Naive thymus-derived CD8-positive, alpha-beta T cell (primary cell): ENCODE measurements around the gene AP2B1. TPM values are rescaled to one million over a fixed set of nuclear protein-coding genes. Genes with fewer than 3 reads are reported as not detected.

ENCODE experiments used
- ATAC-seq, 2 donors: fragments of 150-1000 bp; cut with Tn5 transposase in 1 of 2; sonication (Bioruptor Pico), chemical (Tn5 transposase) in 1 of 2; 1 replicate in 1 of 2; 2 replicates in 1 of 2; pipeline ENCODE4 v1.10.0; 2021; ENCODE audit warnings: mild to moderate bottlenecking in 2 of 2, moderate library complexity in 2 of 2
- POLR2A ChIA-PET: fragments of 350-600 bp; sonication (Branson Sonifier 250); formaldehyde crosslinking; loops from one replicate; lab custom pipeline; 2021; ENCODE audit warnings: antibody characterized with exemption; lab: Charles Lee
- DNase-seq, 10 donors: peaks; one replicate each; pipeline versions ENCODE4 v3.0.0 to v3.0.0-alpha.2; 2020 to 2022
- H3K27ac Mint-ChIP-seq, 10 donors: one replicate each; pipeline ENCODE4 v1.8.0; 2020 to 2022; ENCODE audit warnings: mild to moderate bottlenecking in 10 of 10, mixed read lengths in 10 of 10, moderate library complexity in 4 of 10, inconsistent platforms in 1 of 10
- H3K27me3 Mint-ChIP-seq, 5 donors: one replicate each; pipeline ENCODE4 v1.8.0; 2021 to 2022; ENCODE audit warnings: mixed read lengths in 5 of 5
- H3K36me3 Mint-ChIP-seq, 3 donors: one replicate each; pipeline ENCODE4 v1.8.0; 2020 to 2022; ENCODE audit warnings: mixed read lengths in 3 of 3, mild to moderate bottlenecking in 2 of 3, inconsistent platforms in 1 of 3
- H3K4me1 Mint-ChIP-seq, 4 donors: one replicate each; pipeline ENCODE4 v1.8.0; 2021 to 2022; ENCODE audit warnings: mixed read lengths in 4 of 4
- H3K4me3 Mint-ChIP-seq, 10 donors: one replicate each; pipeline ENCODE4 v1.8.0; 2020 to 2022; ENCODE audit warnings: mild to moderate bottlenecking in 10 of 10, mixed read lengths in 10 of 10, moderate library complexity in 6 of 10, inconsistent platforms in 1 of 10
- H3K9me3 Mint-ChIP-seq, 9 donors: one replicate each; pipeline ENCODE4 v1.8.0; 2020 to 2022; ENCODE audit warnings: mixed read lengths in 9 of 9, mild to moderate bottlenecking in 3 of 9, inconsistent platforms in 1 of 9, moderate library complexity in 1 of 9
- polyA plus RNA-seq, 3 donors: library from polyadenylated mRNA; unstranded; fragments of 300-500 nt; fragmentation: Illumina TruSeq; gene quantifications; one replicate each; pipeline ENCODE4 v1.2.3, GENCODE V29; 2021
- total RNA-seq, 8 experiments: library from RNA in 2 of 8; stranded (reverse) in 2 of 8; gene quantifications; one replicate each; pipeline ENCODE4 v1.2.3 and lab custom pipeline; 2021 to 2026

The AP2B1 gene
- total and polyA plus RNA-seq, 5 experiments from 2014 or later = 50.3 to 150 (median 65.7) TPM

- peak; percentile 66 to 95 (median 88) for DNase-seq
- peaks cover 0 to under 1% (median 0%) of the 10 kb centered on the region in 5 donors for H3K27me3 Mint-ChIP-seq
- peak; percentile 96 to 97 for ATAC-seq
- H3K4me1 Mint-ChIP-seq = peaks cover 10 to 30% (median 26%) of the 10 kb centered on the region in 4 donors
- POLR2A ChIA-PET = interaction anchor here (0.8 to 5.5 kb wide), 28 partner anchors 9 to 489 kb away, joined by 3 to 84 read pairs (median 5); partner anchors contain the start of genes AP2B1, NLE1, SLFN11 and SLFN12L
- peak within 1 kb of the TSS; percentile 98 to 100 (median 99) for H3K27ac Mint-ChIP-seq
- H3K9me3 Mint-ChIP-seq = no peaks in the 10 kb centered on the region
- peaks cover 0 to 17% (median 0%) of the 10 kb centered on the region in 3 donors for H3K36me3 Mint-ChIP-seq
- peak within 1 kb of the TSS; percentile 93 to 100 (median 98) for H3K4me3 Mint-ChIP-seq
These were observed 8.8 kb upstream of the AP2B1 start, which contains the start of gene PEX12 for GRCh38 chr17:35578197-35578928. Gene PEX12 (minus strand): TSS chr17:35578571. CDS start chr17:35578021, 550 bp downstream.

- peaks cover 10 to 30% (median 26%) of the 10 kb centered on the region in 4 donors for H3K4me1 Mint-ChIP-seq
- POLR2A ChIA-PET = interaction anchor here (0.8 to 5.5 kb wide), 25 partner anchors 9 to 490 kb away, joined by 3 to 84 read pairs (median 5); partner anchors contain the start of genes AP2B1, NLE1, SLFN11 and SLFN12L
- peak in 1 of 2 donors; percentile 24 for ATAC-seq
These were observed 8.1 kb upstream of the AP2B1 start for GRCh38 chr17:35578929-35579432.

GRCh38 chr17:35584061-35584460, 3.1 kb upstream of the AP2B1 start:
- no peaks in the 10 kb centered on the region for H3K9me3 Mint-ChIP-seq
- H3K27me3 Mint-ChIP-seq = peaks cover 0 to 2% (median 0%) of the 10 kb centered on the region in 5 donors
- POLR2A ChIA-PET = no interaction called here
- no peak for DNase-seq
- peaks cover 16 to 33% (median 28%) of the 10 kb centered on the region in 4 donors for H3K4me1 Mint-ChIP-seq
- no peak overlapping the region for H3K4me3 Mint-ChIP-seq
- no peaks in the 10 kb centered on the region for H3K36me3 Mint-ChIP-seq
- ATAC-seq = no peak
- no peak overlapping the region for H3K27ac Mint-ChIP-seq

More at GRCh38 chr17:35578929-35579432, 8.1 kb upstream of the AP2B1 start:
- peak in 1 of 10 donors; percentile 16 for DNase-seq
- Mint-ChIP-seq H3K27ac (peak overlapping the region; percentile 98 to 100 (median 99)), H3K27me3 (peaks cover 0 to 1% (median 0%) of the 10 kb centered on the region in 5 donors), H3K9me3 (no peaks in the 10 kb centered on the region), H3K4me3 (peak overlapping the region; percentile 93 to 100 (median 98)), H3K36me3 (peaks cover 0 to 14% (median 0%) of the 10 kb centered on the region in 3 donors)

- H3K4me1 Mint-ChIP-seq = peaks cover 18 to 49% (median 36%) of the 10 kb centered on the region in 4 donors
- H3K4me3 Mint-ChIP-seq = peak overlapping the region; percentile 96 to 100 (median 98)
- H3K9me3 Mint-ChIP-seq = no peaks in the 10 kb centered on the region
- POLR2A ChIA-PET = interaction anchor here (0.8 to 4.7 kb wide), 8 partner anchors 9 to 373 kb away, joined by 3 to 84 read pairs (median 3); partner anchors contain the start of genes PEX12, SLFN14 and SLFN5
- H3K36me3 Mint-ChIP-seq = no peaks in the 10 kb centered on the region
- ATAC-seq (peak in 1 of 2 donors; percentile 9), DNase-seq (no peak)
- peak overlapping the region; percentile 97 to 100 (median 99) for H3K27ac Mint-ChIP-seq
- H3K27me3 Mint-ChIP-seq = peaks cover 0 to 2% (median 0%) of the 10 kb centered on the region in 5 donors
These were observed 501 bp upstream of the AP2B1 start for GRCh38 chr17:35586569-35587073.

- ATAC-seq = no peak
- DNase-seq = no peak
- peaks cover 18 to 55% (median 39%) of the 10 kb centered on the region in 4 donors for H3K4me1 Mint-ChIP-seq
- peaks cover 0 to 2% (median 0%) of the 10 kb centered on the region in 5 donors for H3K27me3 Mint-ChIP-seq
- H3K27ac Mint-ChIP-seq = peak overlapping the region; percentile 0 to 100 (median 99)
- no peaks in the 10 kb centered on the region for H3K9me3 Mint-ChIP-seq
- peak overlapping the region; percentile 96 to 100 (median 98) for H3K4me3 Mint-ChIP-seq
- POLR2A ChIA-PET = interaction anchor here (0.7 to 4.7 kb wide), 7 partner anchors 11 to 447 kb away, joined by 3 to 84 read pairs (median 4); partner anchors contain the start of genes PEX12 and SLFN5
- H3K36me3 Mint-ChIP-seq = peaks cover 0 to 5% (median 0%) of the 10 kb centered on the region in 3 donors
These were observed 1.2 kb downstream of the AP2B1 start for GRCh38 chr17:35588196-35588920.

DNA sequence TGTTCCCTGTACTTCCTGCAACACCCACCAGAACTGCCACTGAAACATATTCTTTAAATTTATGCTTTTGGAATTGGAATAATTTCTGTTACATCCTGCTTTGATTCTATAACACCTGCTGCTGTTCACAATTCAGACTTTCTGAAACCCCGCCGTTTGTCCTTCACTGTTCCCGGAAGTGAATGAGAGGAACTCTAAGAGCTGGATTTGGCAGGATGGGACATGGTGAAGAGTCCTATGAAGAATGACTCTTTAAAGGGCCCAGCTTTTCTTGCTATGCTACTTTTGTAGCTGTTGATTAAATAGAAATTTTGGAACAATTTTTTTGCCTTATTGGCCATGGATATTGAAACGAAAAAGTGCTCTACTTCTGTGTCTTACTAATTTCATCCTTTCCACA, 8.9 kb downstream of the AP2B1 start:
- Mint-ChIP-seq H3K27me3 (no peaks in the 10 kb centered on the region), H3K27ac (peak overlapping the region in 2 of 10 donors; percentile 7 to 11), H3K36me3 (peaks cover 0 to 74% (median 32%) of the 10 kb centered on the region in 3 donors), H3K4me3 (no peak overlapping the region), H3K9me3 (no peaks in the 10 kb centered on the region), H3K4me1 (peaks cover 6 to 19% (median 11%) of the 10 kb centered on the region in 4 donors)
- ATAC-seq (no peak), DNase-seq (no peak)
- POLR2A ChIA-PET = no interaction called here

GRCh38 chr17:35596530-35597233, 9.6 kb downstream of the AP2B1 start:
- Mint-ChIP-seq H3K27ac (peak overlapping the region in 3 of 10 donors; percentile 10 to 49 (median 18)), H3K9me3 (no peaks in the 10 kb centered on the region), H3K27me3 (no peaks in the 10 kb centered on the region), H3K4me1 (peaks cover 6 to 17% (median 9%) of the 10 kb centered on the region in 4 donors), H3K4me3 (no peak overlapping the region), H3K36me3 (peaks cover 0 to 79% (median 32%) of the 10 kb centered on the region in 3 donors)
- ATAC-seq (no peak), DNase-seq (no peak)
- POLR2A ChIA-PET = interaction anchor here (0.5 to 0.9 kb wide), 2 partner anchors 14 to 15 kb away, joined by 3 to 4 read pairs; no protein-coding TSS in a partner anchor

DNA sequence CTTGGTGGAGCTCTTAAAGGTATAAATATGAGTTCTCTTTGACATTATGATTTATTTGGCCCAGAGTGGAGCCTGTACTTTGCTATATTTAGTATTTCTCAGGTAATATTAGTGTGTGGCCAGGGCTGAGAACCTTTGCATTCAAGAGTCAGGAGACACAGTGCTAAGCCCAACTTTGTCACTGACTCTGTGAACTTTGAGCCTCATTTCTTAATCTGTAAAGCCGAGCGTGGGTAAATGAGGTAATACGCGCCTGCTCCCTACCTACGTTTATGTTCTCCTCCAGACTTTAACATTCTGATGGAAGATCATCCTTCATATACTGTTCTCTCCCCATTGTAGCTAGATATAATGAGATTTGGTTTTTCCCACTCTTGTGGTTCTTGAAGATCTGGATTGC, 10.5 kb downstream of the AP2B1 start:
- H3K27ac Mint-ChIP-seq = no peak overlapping the region
- H3K36me3 Mint-ChIP-seq = peaks cover 0 to 86% (median 32%) of the 10 kb centered on the region in 3 donors
- POLR2A ChIA-PET = interaction anchor here (0.9 kb wide), 1 partner anchor 15 kb away, joined by 3 read pairs; no protein-coding TSS in a partner anchor
- no peak for ATAC-seq
- DNase-seq = no peak
- no peaks in the 10 kb centered on the region for H3K9me3 Mint-ChIP-seq
- no peak overlapping the region for H3K4me3 Mint-ChIP-seq
- H3K4me1 Mint-ChIP-seq = peaks cover 6 to 15% (median 8%) of the 10 kb centered on the region in 4 donors
- no peaks in the 10 kb centered on the region for H3K27me3 Mint-ChIP-seq

DNA sequence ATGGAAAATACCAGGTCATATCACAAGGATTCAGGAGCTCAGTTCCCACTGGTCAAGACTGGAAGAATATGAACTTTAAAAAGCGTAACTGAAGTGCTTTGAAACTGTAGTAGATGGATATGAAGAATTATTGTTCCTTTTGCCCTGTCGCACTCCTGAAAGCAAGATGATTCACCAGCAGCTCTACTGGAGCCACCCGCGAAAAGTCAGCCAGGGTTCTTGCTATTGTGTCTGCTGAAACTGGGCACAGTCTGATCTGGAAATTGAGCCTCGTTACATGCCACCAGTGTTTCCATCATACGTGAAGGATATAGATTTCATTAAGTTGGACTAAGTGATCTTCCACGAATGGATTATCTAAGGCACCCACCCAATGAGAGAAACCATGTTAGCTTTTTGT, 16.6 kb downstream of the AP2B1 start:
- Mint-ChIP-seq H3K27ac (peak overlapping the region in 1 of 10 donors; percentile 60), H3K4me1 (peaks cover 0 to 2% (median 0%) of the 10 kb centered on the region in 4 donors), H3K27me3 (no peaks in the 10 kb centered on the region), H3K4me3 (no peak overlapping the region), H3K36me3 (peaks cover 0 to 87% (median 8%) of the 10 kb centered on the region in 3 donors), H3K9me3 (no peaks in the 10 kb centered on the region)
- POLR2A ChIA-PET = interaction anchor here (1.0 kb wide), 1 partner anchor 487 kb away, joined by 3 read pairs; no protein-coding TSS in a partner anchor
- no peak for DNase-seq
- no peak for ATAC-seq

DNA sequence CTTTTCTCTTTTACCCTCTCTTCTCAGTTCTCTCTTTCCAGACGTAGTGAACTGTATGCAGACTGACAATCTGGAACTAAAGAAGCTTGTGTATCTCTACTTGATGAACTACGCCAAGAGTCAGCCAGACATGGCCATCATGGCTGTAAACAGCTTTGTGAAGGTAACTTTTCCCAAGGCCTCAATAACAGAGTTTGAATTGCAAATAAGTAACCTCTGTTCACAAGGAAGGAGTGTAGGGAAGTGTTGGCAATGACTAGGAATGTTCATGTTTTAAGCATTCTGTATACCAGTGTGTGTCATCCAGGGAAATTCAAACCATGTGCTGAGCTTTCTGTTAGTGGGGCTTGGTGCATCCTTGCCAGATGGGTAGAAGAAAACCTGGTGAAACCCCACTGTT, 18.6 kb downstream of the AP2B1 start:
- no peak overlapping the region for H3K4me3 Mint-ChIP-seq
- ATAC-seq = no peak
- peaks cover 0 to 84% (median 2%) of the 10 kb centered on the region in 3 donors for H3K36me3 Mint-ChIP-seq

More for the DNA sequence above, 18.6 kb downstream of the AP2B1 start:
- peak overlapping the region in 1 of 10 donors; percentile 11 for H3K27ac Mint-ChIP-seq
- no peaks in the 10 kb centered on the region for H3K9me3 Mint-ChIP-seq
- no peak for DNase-seq
- peaks cover 0 to 2% (median 0%) of the 10 kb centered on the region in 4 donors for H3K4me1 Mint-ChIP-seq
- H3K27me3 Mint-ChIP-seq = no peaks in the 10 kb centered on the region
- POLR2A ChIA-PET = interaction anchor here (0.6 kb wide), 1 partner anchor 16 kb away, joined by 3 read pairs; no protein-coding TSS in a partner anchor
